ENCODE measurements around the gene DSP.

The DSP gene, protein sequence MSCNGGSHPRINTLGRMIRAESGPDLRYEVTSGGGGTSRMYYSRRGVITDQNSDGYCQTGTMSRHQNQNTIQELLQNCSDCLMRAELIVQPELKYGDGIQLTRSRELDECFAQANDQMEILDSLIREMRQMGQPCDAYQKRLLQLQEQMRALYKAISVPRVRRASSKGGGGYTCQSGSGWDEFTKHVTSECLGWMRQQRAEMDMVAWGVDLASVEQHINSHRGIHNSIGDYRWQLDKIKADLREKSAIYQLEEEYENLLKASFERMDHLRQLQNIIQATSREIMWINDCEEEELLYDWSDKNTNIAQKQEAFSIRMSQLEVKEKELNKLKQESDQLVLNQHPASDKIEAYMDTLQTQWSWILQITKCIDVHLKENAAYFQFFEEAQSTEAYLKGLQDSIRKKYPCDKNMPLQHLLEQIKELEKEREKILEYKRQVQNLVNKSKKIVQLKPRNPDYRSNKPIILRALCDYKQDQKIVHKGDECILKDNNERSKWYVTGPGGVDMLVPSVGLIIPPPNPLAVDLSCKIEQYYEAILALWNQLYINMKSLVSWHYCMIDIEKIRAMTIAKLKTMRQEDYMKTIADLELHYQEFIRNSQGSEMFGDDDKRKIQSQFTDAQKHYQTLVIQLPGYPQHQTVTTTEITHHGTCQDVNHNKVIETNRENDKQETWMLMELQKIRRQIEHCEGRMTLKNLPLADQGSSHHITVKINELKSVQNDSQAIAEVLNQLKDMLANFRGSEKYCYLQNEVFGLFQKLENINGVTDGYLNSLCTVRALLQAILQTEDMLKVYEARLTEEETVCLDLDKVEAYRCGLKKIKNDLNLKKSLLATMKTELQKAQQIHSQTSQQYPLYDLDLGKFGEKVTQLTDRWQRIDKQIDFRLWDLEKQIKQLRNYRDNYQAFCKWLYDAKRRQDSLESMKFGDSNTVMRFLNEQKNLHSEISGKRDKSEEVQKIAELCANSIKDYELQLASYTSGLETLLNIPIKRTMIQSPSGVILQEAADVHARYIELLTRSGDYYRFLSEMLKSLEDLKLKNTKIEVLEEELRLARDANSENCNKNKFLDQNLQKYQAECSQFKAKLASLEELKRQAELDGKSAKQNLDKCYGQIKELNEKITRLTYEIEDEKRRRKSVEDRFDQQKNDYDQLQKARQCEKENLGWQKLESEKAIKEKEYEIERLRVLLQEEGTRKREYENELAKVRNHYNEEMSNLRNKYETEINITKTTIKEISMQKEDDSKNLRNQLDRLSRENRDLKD (N-terminal part only)

DNA sequence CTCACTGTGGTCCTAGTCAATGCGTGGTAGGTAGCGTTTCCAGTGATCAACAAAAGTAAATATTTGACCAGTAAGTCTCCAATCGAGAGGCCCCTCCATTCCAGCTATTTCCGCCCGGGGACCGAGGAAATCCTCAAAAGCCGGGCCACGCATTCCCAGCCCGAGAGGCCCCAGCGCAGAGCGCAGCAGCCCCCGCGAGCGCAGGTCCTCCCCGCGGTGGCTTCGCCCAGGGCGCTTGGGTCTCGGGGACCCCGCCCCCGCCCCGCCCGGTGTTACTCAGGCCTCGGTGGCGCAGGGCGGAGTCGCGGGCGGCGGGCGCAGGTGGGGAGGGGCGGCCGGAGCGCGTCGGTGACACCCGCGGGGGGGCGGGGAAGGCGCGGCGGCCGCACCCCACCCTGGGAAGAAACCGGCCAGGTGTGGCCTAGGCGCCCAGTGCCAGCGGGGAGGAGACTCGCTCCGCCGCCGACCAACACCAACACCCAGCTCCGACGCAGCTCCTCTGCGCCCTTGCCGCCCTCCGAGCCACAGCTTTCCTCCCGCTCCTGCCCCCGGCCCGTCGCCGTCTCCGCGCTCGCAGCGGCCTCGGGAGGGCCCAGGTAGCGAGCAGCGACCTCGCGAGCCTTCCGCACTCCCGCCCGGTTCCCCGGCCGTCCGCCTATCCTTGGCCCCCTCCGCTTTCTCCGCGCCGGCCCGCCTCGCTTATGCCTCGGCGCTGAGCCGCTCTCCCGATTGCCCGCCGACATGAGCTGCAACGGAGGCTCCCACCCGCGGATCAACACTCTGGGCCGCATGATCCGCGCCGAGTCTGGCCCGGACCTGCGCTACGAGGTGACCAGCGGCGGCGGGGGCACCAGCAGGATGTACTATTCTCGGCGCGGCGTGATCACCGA, at the start of gene DSP:
DSP (plus strand) TSS at position 497 of the 890 bp plus-strand sequence; CDS start at position 742, 245 bp downstream.
- no peak for DNase-seq

DNA sequence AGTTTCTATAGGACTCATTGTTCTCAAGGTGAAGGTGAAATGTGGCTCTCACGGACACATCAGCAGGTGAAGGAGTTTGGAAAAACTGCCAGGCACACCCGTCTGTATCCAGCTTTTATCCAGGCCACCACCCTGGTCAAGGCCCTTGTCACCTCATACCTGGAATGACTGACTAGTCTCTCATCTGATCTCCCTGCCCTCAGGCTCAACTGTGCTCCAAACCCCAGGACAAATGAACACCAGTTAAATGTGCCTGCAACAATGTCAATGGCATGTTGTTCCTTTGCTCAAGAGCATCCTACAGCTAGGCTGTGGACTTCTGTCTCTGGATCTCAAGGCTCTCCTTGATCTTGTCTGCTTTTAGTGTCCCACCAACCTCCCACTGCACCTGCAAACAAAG, 47.6 kb upstream of the DSP start:
- DNase-seq, result no peak

DNA sequence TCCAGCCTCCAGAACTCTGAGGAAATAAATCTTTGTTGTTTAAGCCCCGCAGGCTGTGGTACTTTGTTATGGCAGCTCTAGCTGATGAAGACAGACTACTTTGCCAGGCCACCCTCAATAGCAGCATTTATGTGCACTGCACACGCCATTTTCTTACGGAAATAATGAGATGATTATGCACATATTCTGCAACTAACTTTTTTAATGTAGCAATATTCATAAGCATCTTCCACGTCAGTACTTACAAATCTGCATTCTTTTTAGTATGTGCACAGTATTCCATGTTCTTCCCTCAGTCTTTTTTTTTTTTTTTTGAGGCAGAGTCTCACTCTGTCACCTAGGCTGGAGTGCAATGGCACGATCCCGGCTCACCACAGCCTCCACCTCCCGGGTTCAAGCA, 46.8 kb upstream of the DSP start:
- no peak for DNase-seq

DNA sequence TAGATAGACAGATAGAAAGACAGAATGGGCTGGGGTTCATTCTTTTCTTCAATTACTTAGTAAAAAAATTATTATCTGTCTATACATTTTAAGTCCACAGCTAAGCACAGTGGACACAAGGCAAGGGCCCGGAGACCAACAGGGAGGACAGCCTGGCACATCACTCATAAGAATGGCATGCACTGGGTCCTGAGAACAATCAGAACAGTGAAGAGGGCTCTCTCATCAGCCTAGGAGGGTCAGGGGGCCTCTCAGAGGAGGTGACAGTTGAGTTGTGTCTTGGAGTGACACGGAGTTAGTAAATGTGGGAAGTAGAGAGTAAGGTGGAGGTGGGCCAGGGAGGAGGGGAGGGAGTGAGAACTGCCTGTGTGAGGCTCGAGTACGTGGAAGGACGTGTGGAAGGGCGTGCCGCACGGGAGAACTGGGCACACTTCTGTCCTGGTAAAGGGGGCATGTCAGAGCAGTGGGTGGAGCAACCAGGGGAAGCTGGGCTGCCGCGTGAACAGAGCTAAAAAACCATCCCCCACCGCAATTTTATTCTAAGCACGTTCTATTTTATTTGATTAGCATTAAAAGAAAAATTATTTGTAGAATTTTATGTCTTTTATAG, 45.1 kb upstream of the DSP start:
- no peak for DNase-seq

DNA sequence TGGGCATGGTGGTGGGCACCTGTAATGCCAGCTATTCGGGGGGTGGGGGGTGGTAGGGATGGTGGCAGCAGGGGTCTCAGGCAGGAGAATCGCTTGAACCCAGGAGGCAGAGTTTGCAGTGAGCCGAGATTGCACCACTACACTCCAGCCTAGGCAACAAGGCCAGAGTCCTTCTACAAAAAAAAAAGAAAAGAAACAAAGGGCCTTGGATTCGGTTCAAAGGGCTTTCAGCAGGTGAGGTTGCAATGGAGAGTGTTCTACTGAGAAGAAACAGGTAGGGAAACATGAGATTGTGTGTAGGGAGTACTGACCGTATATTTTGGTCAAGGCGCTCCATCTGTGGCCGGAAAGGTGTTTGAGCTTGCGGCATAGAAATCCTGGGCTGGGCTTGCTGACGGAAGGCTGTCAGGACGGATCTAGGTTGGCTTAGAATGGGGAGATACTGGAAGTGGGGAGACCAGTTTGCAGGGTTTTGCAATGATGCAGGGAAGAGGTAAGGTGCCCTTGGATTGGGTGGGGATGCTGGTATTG, 40.7 kb upstream of the DSP start:
- DNase-seq, result no peak

DNA sequence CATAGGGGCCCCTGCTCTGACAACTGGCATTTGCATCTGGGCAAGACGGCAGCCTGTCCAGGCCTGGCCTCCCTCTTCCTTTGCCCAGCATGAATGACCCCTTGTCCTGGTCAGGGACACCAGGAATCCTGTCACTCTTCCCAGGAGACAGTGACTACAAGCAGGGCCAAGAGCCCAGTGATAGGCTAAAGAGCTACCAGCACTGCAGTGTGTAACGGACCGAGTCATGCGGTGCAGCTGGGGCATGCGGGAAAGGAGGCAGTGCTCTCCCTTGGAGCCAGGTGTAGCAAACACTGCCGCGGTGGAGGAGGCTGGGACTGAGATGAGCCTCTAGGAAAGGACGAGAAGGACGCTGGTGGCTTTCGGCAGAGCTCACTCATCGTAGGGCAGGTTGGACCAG, 38.7 kb upstream of the DSP start:
- DNase-seq, result no peak

DNA sequence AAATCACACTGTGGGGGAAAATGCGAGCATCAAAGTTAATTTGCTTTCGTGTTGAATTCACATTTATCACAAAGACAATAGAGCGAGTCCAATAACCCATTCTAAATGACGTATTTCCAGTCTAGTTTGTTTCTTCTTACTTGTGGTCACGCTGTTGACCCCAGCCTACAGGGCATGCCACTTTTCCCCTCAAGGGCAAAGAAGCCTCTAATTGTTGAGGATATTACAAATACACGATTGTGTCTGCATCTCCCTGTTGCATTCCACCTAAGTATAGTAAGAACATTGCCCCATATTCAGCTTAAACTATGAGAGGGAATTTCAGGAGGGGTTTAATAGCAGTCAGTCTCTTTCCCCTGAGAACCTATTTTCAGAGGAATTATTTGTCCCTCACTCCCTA, 37.4 kb upstream of the DSP start:
- DNase-seq, result no peak

DNA sequence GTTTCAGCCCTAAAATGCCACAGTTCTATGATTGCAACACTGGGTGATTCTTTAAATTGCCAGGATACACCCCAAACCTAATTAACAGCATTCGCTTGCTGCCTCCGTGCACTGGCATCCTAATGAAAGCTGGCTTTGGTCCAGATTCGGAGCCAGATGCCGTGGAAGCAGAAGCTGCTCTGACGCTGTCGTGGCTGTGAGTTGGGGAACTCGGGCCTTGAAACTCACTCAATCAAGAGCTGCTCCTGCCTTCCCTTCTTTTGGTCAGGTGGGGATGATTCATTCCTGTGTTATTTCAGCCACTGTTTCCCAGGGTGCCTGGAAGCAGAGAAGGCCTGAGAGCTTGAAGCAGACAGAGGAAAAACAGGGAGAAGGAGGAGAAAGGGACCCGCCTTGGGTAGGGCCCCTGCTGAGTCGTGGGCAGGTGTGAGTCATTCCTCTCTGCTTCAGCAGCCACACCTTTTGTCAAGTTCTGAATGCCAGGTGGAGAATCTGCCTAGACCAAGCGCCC, 36.2 kb upstream of the DSP start:
- no peak for DNase-seq

DNA sequence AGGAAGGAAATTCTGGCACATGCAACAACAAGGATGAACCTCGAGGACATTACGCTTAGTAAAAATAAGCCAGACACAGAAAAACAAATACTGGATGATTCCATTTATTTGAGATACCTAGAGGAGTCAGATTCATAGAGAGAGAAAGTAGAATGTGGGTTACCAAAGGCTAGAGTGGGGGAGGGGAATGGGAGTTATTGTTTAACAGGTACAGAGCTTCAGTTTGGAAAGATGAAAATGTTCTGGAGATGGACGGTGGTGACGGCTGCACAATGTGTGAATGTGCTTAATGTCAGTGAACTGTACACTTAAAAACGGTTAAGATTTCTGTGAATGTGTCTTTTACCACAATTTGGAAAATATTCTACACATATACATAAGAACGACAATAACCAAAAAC, 33.9 kb upstream of the DSP start:
- DNase-seq, result no peak

DNA sequence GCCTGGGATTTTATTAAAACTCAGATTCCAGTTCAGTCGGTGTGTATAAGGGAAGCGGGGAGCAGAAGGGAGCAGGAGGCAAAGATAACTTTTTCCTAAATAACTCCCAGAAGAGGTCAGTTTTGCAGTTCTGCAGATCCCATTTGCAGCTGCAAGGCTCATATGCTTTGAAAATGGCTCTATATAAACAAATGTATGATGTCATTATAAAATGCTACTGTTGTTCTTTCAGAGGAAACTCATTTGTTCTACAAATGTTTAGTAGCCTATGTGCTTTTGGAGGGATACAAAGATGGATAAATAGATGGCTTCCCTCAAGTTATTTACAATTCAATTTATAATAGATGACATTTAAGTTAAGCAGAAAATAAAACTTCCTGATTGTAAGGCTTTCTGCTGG, 29.2 kb upstream of the DSP start:
- DNase-seq, result no peak

DNA sequence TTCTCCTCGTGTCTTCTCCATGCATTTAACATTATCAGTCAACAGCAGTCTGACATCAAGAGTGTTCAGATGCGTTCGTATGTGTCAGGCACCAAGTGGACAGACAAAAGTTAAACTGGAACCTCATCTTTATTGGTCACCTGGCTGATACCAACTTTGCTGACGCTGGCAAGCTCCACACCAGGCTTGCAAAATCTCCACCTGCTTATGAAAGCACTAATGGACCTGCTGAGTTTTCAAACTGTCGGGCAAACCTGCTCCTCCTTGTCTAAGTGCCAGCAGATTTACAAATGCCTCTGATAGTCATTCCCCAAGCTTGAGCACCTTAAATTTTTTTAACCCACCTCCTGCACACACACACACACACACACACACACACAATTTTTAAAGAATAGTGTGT, 27.9 kb upstream of the DSP start:
- DNase-seq, result no peak

DNA sequence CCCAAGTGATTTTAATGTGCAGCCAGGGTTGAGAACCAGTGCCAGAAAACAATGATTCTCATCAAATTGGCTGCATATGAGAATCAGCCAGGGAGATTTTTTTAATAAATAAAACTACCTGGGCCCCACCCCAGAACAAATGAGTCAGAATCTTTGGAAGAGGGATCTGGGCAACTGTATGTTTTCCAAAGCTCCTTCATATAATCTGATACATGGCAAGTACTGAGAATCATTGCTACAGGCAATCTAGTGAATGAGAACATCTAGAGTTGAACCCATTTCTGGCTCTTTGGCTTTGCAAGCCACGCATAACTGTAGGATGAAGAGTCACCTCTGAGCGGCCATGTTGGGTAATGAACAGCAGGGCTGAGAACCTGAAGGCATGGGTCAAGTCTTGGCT, 26.1 kb upstream of the DSP start:
- DNase-seq, result no peak

DNA sequence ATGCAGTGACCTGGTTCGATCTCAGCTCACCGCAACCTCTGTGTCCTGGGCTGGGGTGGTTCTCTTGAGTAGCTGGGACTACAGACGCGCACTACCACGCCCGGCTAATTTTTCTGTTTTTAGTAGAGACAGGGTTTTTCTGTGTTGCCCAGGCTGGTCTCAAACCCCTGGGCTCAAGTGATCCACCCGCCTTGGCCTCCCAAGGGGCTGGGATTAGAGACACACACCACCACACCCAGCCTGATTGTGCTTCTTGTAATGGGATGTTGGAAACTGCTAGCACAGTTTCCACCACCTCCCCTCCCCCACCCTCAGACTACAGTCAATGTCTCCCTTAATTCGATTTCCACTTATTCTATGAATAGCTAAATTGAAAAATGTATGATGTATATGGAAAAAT, 22.6 kb upstream of the DSP start:
- DNase-seq, result no peak

DNA sequence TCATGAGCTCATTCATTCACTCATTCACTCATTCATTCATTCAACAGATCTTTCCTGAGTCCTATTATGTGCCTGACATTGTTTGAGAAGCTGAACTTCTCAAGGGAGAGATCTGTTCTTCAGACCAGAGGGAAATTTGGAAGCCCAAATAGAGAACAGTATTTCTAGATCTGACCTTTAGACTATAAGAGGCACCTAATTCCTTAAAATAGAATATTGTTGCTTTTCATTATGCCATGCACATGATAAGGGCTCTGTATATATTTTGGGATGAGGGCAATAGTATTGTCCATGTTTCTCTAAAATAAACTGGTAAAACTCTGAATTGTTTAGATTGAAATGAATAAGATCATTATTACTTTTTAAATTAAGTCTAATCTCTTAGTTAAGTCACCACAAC, 18.6 kb upstream of the DSP start:
- DNase-seq, result no peak

DNA sequence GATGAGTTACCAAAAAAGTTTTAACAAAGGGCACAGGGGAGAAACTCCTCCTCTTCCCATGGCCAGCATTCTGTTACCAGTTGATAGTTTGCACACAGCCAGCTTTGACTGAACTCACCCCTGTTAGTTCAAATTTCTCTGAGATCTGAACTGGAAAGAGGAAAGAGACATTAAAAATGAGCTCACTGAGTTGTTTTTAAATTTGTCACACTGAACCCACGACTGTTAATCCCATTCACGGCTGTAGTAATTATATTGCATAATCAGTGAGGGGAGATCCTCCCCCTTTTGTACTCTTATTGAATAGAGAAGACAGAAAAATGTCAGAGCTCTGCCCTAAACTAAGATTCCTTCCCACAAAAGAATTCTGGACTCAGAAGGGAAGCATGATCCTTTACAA, 17.5 kb upstream of the DSP start:
- DNase-seq, result no peak

DNA sequence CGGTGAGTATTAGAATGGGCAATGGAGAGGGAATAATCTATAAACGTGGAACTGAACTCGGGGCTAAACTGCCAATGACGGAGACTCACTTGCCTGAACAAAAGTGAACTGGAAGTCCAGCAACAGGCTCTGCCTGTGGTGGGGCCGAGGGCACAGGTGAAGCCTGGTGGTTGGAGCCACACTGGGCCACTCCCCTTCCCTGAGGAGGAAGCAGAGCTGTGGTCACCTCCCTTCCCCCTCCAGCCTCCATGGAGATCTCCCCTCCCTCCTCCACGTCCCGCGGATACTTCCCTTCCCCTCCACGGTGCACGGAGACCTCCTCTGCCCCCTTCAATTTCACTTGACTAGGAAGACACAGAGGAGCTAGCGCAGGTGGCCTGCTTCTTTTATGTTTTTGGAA, 14.7 kb upstream of the DSP start:
- no peak for DNase-seq

DNA sequence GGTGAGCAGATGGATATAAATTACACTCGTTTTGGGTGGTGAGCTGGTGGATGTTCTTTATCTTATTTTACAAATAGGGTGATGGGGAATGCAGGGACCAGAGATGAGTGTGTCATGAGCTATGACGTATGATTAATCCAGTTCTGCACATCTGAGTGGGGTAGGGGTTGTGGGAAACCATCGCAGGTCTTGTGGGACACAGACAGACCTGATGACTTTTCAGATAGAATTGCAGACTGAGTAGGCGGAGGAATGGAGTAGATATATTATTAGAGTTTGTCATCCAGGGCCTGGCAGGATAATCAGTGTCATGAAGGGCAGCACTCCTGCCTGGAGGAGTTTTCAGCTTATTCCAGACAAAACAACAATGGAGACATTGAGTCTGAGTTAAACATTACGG, 12.9 kb upstream of the DSP start:
- no peak for DNase-seq

DNA sequence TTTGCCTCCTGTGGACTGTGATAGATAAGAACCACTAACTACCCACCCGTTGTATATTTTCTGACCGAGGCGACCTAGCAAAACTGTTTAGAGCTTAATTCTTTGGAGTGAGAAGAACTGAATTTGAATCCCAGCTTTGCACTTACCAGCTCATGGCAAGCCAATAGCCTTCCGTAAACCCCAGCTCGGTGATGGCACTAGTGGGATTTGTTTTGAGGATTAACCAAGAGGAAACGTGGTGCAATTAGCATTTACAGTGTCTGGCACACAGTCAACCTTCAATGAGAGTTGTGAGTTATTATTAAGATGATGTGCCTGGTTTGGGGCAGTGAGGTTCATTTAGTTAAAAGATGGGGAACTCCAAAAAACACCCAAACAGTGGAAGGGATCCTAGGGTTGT, 12.3 kb upstream of the DSP start:
- no peak for DNase-seq

DNA sequence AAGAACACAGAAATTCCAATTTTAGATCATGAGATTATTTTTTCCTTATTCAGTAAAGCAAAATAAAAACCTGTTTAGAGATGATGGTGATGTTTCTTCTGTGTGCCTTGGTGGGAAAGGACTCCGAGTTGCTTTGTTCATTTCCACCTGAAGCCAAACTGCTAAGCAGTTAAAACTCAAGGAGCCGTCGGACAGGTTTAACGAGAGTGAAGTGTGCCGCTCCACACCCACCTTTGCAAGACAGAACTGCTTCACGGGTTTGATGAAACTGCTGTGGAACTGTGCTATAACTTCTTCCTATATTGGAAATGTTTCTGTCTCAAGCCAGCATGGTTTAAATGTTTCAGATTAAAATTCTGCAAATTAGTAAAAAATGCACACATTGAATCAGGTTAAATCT, 9.2 kb upstream of the DSP start:
- no peak for DNase-seq

DNA sequence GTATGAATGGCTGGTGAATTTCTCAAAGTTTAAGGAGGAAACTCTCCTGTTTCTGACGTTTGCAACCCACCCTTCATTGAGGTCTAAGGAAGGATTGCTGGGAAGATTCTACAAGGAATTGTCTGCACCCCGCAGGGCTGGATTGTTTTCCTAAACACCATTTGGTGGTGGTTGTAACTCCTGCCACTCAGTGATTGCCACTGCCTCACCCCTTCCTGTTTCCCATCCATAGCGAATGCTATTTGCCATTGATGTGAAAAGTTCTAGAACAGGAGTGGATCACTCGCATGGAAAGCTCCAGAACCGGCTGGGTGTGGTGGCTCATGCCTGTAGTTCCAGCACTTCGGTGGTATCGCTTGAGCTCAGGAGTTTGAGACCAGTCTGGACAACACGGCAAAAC, 8.7 kb upstream of the DSP start:
- no peak for DNase-seq

DNA sequence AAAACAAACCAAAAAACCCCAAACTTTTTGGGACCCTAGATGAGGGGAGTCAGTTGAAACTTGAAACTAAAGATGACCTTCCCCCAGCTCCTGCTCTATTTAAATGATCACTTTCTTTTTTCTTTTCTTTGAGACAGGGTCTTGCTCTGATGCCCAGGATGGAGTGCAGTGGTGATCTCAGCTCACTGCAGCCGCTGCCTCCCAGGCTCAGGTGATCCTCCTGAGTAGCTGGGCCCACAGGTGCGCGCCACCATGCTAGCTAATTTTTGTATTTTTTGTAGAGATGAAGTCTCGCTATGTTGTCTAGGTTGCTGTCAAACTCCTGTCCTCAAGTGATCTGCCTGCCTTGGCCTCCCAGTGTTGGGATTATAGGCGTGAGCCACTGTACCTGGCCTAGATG, 7.3 kb upstream of the DSP start:
- no peak for DNase-seq

DNA sequence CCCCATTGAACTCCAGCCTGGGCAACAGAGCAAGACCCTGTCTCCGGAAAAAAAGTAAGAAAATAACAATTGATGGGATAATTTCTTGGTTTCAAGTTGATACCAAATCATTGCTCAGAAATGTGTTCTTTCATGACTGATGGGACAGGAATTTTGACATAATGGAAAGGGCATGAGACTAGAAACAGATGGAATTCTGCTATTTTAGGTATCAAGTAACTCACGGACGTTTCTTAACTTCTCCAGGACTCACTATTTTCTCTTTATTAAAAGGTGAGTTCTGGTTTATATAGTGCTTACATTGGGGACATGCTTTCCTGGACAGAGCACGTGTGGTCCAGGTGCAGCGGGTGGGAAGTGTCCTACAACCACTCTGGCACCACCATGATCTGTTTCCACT, 6.0 kb upstream of the DSP start:
- no peak for DNase-seq

All from NK-92 treated with Interleukin-12 subunit alpha and Interleukin-12 subunit beta, amount 100 ng/mL, for 24 hours (cell line).